Naive B cell (primary cell): ENCODE data around the gene EIF3M. TPM values are rescaled to one million over a fixed set of nuclear protein-coding genes. Genes with fewer than 3 reads are reported as not detected.
A peak's percentile ranks its signal among the peaks of the same experiment; 100 is the strongest.

Experiments used
- ATAC-seq, 2 donors: fragments of 150-1000 bp; cut with Tn5 transposase; 2 replicates each; pipeline ENCODE4 v1.10.0; 2021; ENCODE audit warnings: low read depth in 2 of 2, mild to moderate bottlenecking in 2 of 2, moderate library complexity in 2 of 2
- DNase-seq: peaks from one replicate; pipeline ENCODE4 v3.0.0; 2022
- H3K27ac Mint-ChIP-seq, 6 donors: one replicate each; pipeline ENCODE4 v1.8.0; 2020 to 2022; ENCODE audit warnings: mild to moderate bottlenecking in 6 of 6, mixed read lengths in 6 of 6, moderate library complexity in 5 of 6, inconsistent platforms in 2 of 6
- H3K27me3 Mint-ChIP-seq, 3 donors: one replicate each; pipeline ENCODE4 v1.8.0; 2021 to 2022; ENCODE audit warnings: mixed read lengths in 3 of 3, mild to moderate bottlenecking in 1 of 3
- H3K36me3 Mint-ChIP-seq, 2 donors: one replicate each; pipeline ENCODE4 v1.8.0; 2020 to 2022; ENCODE audit warnings: mixed read lengths in 2 of 2, inconsistent platforms in 1 of 2, mild to moderate bottlenecking in 1 of 2
- H3K4me1 Mint-ChIP-seq, 3 donors: one replicate each; pipeline ENCODE4 v1.8.0; 2020 to 2022; ENCODE audit warnings: mixed read lengths in 3 of 3, inconsistent platforms in 1 of 3, mild to moderate bottlenecking in 1 of 3, moderate library complexity in 1 of 3
- H3K4me3 Mint-ChIP-seq, 8 donors: one replicate each; pipeline ENCODE4 v1.8.0; 2020 to 2022; ENCODE audit warnings: mild to moderate bottlenecking in 8 of 8, mixed read lengths in 8 of 8, moderate library complexity in 8 of 8, inconsistent platforms in 2 of 8
- H3K9me3 Mint-ChIP-seq, 7 donors: one replicate each; pipeline ENCODE4 v1.8.0; 2020 to 2022; ENCODE audit warnings: mixed read lengths in 7 of 7, mild to moderate bottlenecking in 5 of 7, inconsistent platforms in 2 of 7, moderate library complexity in 1 of 7
- polyA plus RNA-seq, 6 donors: library from polyadenylated mRNA; unstranded; fragments of 300-500 nt; fragmentation: Illumina TruSeq; gene quantifications; one replicate each; pipeline ENCODE4 v1.2.3, GENCODE V29; 2021; ENCODE audit warnings: low read depth in 6 of 6

The EIF3M gene
- polyA plus RNA-seq, 6 donors from 2014 or later, result 170 to 262 (median 215) TPM

GRCh38 chr11:32610797-32611352, 27.2 kb downstream of the EIF3M start:
- DNase-seq, result no peak
- Mint-ChIP-seq H3K4me3 (no peak overlapping the region), H3K9me3 (peaks cover 0 to 20% (median 4%) of the 10 kb centered on the region in 7 donors), H3K36me3 (peaks cover 8 to 21% of the 10 kb centered on the region in 2 donors), H3K27ac (peak overlapping the region in 1 of 6 donors; percentile 17), H3K27me3 (no peaks in the 10 kb centered on the region), H3K4me1 (no peaks in the 10 kb centered on the region)
- ATAC-seq, result no peak

DNA sequence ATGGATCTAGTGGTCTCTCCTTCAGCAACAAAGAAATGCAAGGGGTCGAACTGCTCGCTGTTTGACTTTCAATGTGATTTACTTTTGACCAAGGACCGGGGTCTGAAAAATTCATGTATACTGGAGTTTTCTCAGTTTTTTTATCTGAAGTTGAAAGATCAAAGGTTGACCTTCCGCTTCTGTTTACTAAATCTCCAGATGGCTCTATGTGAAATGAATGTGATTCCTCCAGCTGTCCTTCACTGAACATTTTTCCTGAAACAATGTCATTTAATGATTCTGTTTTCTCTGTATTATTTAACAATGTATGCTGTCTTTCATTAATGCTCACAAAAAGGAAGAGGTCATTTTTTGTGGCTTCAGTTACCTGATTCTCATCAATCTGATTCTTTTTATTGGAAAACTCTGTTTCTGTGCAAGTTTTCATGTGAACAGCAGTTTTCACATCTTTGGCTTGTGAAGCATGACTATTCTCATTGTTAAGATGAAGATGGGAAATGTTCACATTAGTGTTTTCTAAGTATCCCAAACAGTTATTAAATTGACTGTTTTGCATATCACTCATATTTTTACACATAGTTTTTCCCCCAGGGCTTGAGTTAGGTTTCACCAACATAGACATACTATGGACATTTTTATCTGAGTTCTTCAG, 30.0 kb downstream of the EIF3M start:
- peaks cover 7 to 9% of the 10 kb centered on the region in 2 donors for H3K36me3 Mint-ChIP-seq
- H3K4me1 Mint-ChIP-seq, result no peaks in the 10 kb centered on the region
- H3K4me3 Mint-ChIP-seq, result no peak overlapping the region
- no peak overlapping the region for H3K27ac Mint-ChIP-seq
- DNase-seq (no peak), ATAC-seq (no peak)
- H3K27me3 Mint-ChIP-seq, result peaks cover 0 to 1% (median 0%) of the 10 kb centered on the region in 3 donors
- H3K9me3 Mint-ChIP-seq, result peaks cover 0 to 9% (median 4%) of the 10 kb centered on the region in 7 donors

- Mint-ChIP-seq H3K27me3 (peaks cover 3 to 11% (median 10%) of the 10 kb centered on the region in 3 donors), H3K4me3 (no peak overlapping the region), H3K4me1 (no peaks in the 10 kb centered on the region), H3K27ac (peak overlapping the region in 1 of 6 donors; percentile 3), H3K9me3 (peaks cover 0 to 7% (median 5%) of the 10 kb centered on the region in 7 donors), H3K36me3 (no peaks in the 10 kb centered on the region)
- ATAC-seq (no peak), DNase-seq (no peak)
Observed at GRCh38 chr11:32615422-32615821, 31.8 kb downstream of the EIF3M start.

GRCh38 chr11:32616903-32617302, 33.3 kb downstream of the EIF3M start:
- Mint-ChIP-seq H3K4me3 (no peak overlapping the region), H3K9me3 (peaks cover 2 to 13% (median 5%) of the 10 kb centered on the region in 7 donors), H3K27me3 (peaks cover 3 to 18% (median 13%) of the 10 kb centered on the region in 3 donors), H3K36me3 (no peaks in the 10 kb centered on the region), H3K4me1 (no peaks in the 10 kb centered on the region), H3K27ac (no peak overlapping the region)
- DNase-seq (no peak), ATAC-seq (no peak)

DNA sequence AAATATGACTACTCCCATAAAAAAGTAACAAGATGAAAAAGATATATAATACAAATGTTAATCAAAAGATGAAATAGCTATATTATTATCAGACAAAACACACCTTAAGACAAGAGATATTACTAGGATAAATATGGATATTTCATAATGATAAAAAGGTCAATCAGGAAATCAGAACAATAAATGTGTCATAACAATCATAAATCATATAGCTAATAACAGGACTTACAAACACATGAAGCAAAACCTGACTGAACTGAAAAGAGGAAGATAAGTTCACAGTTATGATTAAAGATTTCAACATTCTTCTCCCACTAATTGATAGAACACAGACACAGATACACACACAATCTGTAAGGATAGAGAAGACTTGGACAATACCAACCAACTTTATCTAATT, 47.2 kb downstream of the EIF3M start:
- Mint-ChIP-seq H3K9me3 (peaks cover 0 to 8% (median 1%) of the 10 kb centered on the region in 7 donors), H3K36me3 (no peaks in the 10 kb centered on the region), H3K4me1 (no peaks in the 10 kb centered on the region), H3K4me3 (no peak overlapping the region), H3K27ac (no peak overlapping the region), H3K27me3 (peaks cover 5 to 23% (median 18%) of the 10 kb centered on the region in 3 donors)
- ATAC-seq, result no peak
- no peak for DNase-seq

GRCh38 chr11:32635819-32636218, 52.2 kb downstream of the EIF3M start:
- H3K36me3 Mint-ChIP-seq, result no peaks in the 10 kb centered on the region
- H3K4me1 Mint-ChIP-seq, result no peaks in the 10 kb centered on the region
- no peak overlapping the region for H3K4me3 Mint-ChIP-seq
- no peak for ATAC-seq
- no peak for DNase-seq
- no peak overlapping the region for H3K27ac Mint-ChIP-seq
- H3K27me3 Mint-ChIP-seq, result peaks cover 10 to 32% (median 12%) of the 10 kb centered on the region in 3 donors
- peaks cover 0 to 7% (median 0%) of the 10 kb centered on the region in 7 donors for H3K9me3 Mint-ChIP-seq

GRCh38 chr11:32641361-32641760, 57.7 kb downstream of the EIF3M start:
- Mint-ChIP-seq H3K36me3 (no peaks in the 10 kb centered on the region), H3K4me1 (no peaks in the 10 kb centered on the region), H3K27ac (no peak overlapping the region), H3K27me3 (peaks cover 10 to 20% (median 12%) of the 10 kb centered on the region in 3 donors), H3K9me3 (no peaks in the 10 kb centered on the region), H3K4me3 (no peak overlapping the region)
- DNase-seq (no peak), ATAC-seq (no peak)

DNA sequence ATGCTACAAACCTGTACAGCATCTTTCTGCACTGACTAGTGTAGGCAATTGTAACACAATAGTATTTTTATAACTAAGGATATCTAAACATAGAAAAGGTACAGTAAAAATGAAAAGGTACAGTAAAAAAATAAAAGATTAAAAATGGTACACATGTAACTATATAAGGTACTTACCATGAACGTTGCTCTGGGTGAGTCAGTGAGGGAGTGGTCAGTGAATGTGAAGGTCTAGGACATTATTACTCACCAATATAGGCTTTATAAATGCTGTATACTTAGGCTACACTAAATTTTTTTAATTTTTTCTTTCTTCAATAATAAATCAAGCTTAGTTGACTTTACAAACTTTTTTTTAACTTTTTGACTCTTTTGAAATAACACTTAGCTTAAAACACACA, 59.9 kb downstream of the EIF3M start:
- Mint-ChIP-seq H3K4me3 (no peak overlapping the region), H3K27ac (no peak overlapping the region), H3K9me3 (peaks cover 0 to 2% (median 0%) of the 10 kb centered on the region in 7 donors), H3K27me3 (peaks cover 0 to 12% (median 0%) of the 10 kb centered on the region in 3 donors), H3K4me1 (no peaks in the 10 kb centered on the region), H3K36me3 (no peaks in the 10 kb centered on the region)
- ATAC-seq, result no peak
- DNase-seq, result no peak

Other genes with a start within 250 kb of the EIF3M start
- gene WT1, start 148.3 kb upstream of the EIF3M start, polyA plus RNA-seq, result not detected
- not detected for gene CCDC73, start 210.8 kb downstream of the EIF3M start, polyA plus RNA-seq
- not detected for gene PRRG4, start 246.1 kb downstream of the EIF3M start, polyA plus RNA-seq